Measurements from ENCODE around the gene TBXAS1. TPM values are rescaled to one million over a fixed set of nuclear protein-coding genes. Genes with fewer than 3 reads are reported as not detected.

TBXAS1 gene
- total and polyA plus RNA-seq, 2 donors (not counting 3 experiments of a cell fraction or from before 2014, with no cell fraction given), result 2.1 to 4.3 TPM

- no peaks in the 10 kb centered on the region for H3K36me3 ChIP-seq (ENCODE audit: control insufficient read depth in 2 of 2, extremely low read depth in 1 of 2, insufficient read depth in 2 of 2, low read length in 2 of 2)
- no TSS peak for BruUV-seq (replicated peaks)
- no peak for FAIRE-seq
- intact Hi-C loops (cut with micrococcal nuclease), result no loop called here
- H3K9me1 ChIP-seq (replicated peaks; ENCODE audit: control insufficient read depth, extremely low read depth, insufficient read depth, low read length), result no peaks in the 10 kb centered on the region
- no peak overlapping the region for H3K9ac ChIP-seq (replicated peaks; ENCODE audit: extremely low read depth, insufficient read depth, low read length)
- H3K79me2 ChIP-seq (ENCODE audit: control insufficient read depth, insufficient read depth, low read length), result no peaks in the 10 kb centered on the region
- H3K27me3 ChIP-seq (ENCODE audit: control insufficient read depth in 2 of 2, insufficient read depth in 2 of 2, low read length in 2 of 2), result peaks cover 2 to 6% of the 10 kb centered on the region in 2 experiments
- no peak for DNase-seq (ENCODE audit: low read depth, low spot score)
- TF ChIP-seq EZH2 (IDR thresholded peaks at IDR 0.05; ENCODE audit: borderline replicate concordance, low read depth, low read length, severe bottlenecking) (no peak), POLR2A (IDR thresholded peaks at IDR 0.05; ENCODE audit: low read depth, low read length) (no peak), MAX (IDR thresholded peaks at IDR 0.05; ENCODE audit: insufficient read depth, insufficient read length) (no peak), JUN (IDR thresholded peaks at IDR 0.05; ENCODE audit: borderline replicate concordance, insufficient read depth, insufficient read length, low read depth) (no peak), MYC (IDR thresholded peaks at IDR 0.05; ENCODE audit: low read depth, low read length) (no peak), FOS (IDR thresholded peaks at IDR 0.05; ENCODE audit: borderline replicate concordance, insufficient read depth, low read length) (no peak), GATA2 (IDR thresholded peaks at IDR 0.05; ENCODE audit: insufficient read depth, insufficient read length, low read depth, low read length) (no peak), POLR2AphosphoS5 (IDR thresholded peaks at IDR 0.05; ENCODE audit: insufficient read depth, low read depth, low read length) (no peak)
- H3K4me1 ChIP-seq (ENCODE audit: control insufficient read depth, extremely low read depth, insufficient read depth, low read length), result no peaks in the 10 kb centered on the region
- H3K27ac ChIP-seq (ENCODE audit: insufficient read depth, low read depth, low read length), result no peak overlapping the region
- H2AFZ ChIP-seq (ENCODE audit: low read depth, low read length), result no peak overlapping the region
- ChIA-PET POLR2A (no interaction called here), CTCF (interaction anchor here (1.1 to 1.4 kb wide), 2 partner anchors 16 to 61 kb away, joined by 3 to 5 read pairs; no protein-coding TSS in a partner anchor)
- H3K9me3 ChIP-seq (replicated peaks; ENCODE audit: control insufficient read depth, insufficient read depth, low read length), result no peaks in the 10 kb centered on the region
- H3K4me2 ChIP-seq (ENCODE audit: insufficient read depth, low read length), result no peak overlapping the region
- no peaks in the 10 kb centered on the region for H4K20me1 ChIP-seq (replicated peaks; ENCODE audit: control insufficient read depth, extremely low read depth, insufficient read depth, low read length)
- no peak overlapping the region for H3K4me3 ChIP-seq (replicated peaks in 1 of 3; ENCODE audit: insufficient read depth in 1 of 3, low read depth in 1 of 3, low read length in 3 of 3)
- dilution Hi-C loops (cut with MboI; ENCODE audit: extremely low pct_ligation_motif_present, low sequenced_read_pairs), result no loop called here
Observed at GRCh38 chr7:139944248-139944647, 115.2 kb downstream of the TBXAS1 start.

DNA sequence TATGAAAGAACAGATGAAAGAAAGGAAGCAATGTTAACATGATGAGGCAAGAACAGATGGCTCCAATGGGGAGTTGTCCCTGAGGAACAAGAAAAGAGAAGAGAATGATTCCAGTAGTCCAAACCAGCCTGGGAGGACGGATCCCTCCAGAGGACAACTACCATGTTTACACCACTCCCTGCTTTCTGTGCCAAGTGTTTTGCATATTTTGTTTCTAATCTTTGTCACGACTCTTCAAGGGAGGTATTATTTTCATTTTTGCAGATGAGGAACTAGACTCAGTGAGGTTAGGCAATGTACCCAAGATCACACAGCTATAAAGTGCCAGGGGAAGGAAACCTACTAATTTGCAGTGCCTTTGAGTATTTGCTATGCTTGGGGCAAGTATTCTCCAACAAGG, 117.5 kb downstream of the TBXAS1 start:
- CTCF ChIA-PET, result no interaction called here
- no peaks in the 10 kb centered on the region for H3K4me1 ChIP-seq (ENCODE audit: control insufficient read depth, extremely low read depth, insufficient read depth, low read length)
- no TSS peak for BruUV-seq (replicated peaks)
- no peak overlapping the region for H3K9ac ChIP-seq (replicated peaks; ENCODE audit: extremely low read depth, insufficient read depth, low read length)
- TF ChIP-seq MAX (IDR thresholded peaks at IDR 0.05; ENCODE audit: insufficient read depth, insufficient read length) (no peak), GATA2 (IDR thresholded peaks at IDR 0.05; ENCODE audit: insufficient read depth, insufficient read length, low read depth, low read length) (no peak), POLR2A (IDR thresholded peaks at IDR 0.05; ENCODE audit: low read depth, low read length) (no peak), JUN (IDR thresholded peaks at IDR 0.05; ENCODE audit: borderline replicate concordance, insufficient read depth, insufficient read length, low read depth) (no peak), MYC (IDR thresholded peaks at IDR 0.05; ENCODE audit: low read depth, low read length) (no peak)
- dilution Hi-C loops (cut with MboI; ENCODE audit: extremely low pct_ligation_motif_present, low sequenced_read_pairs) (no loop called here), intact Hi-C loops (cut with micrococcal nuclease) (no loop called here)
- no peaks in the 10 kb centered on the region for H4K20me1 ChIP-seq (replicated peaks; ENCODE audit: control insufficient read depth, extremely low read depth, insufficient read depth, low read length)
- POLR2A ChIA-PET, result no interaction called here
- DNase-seq (ENCODE audit: low read depth, low spot score) (no peak), FAIRE-seq (no peak)
- peaks cover 2 to 6% of the 10 kb centered on the region in 2 experiments for H3K27me3 ChIP-seq (ENCODE audit: control insufficient read depth in 2 of 2, insufficient read depth in 2 of 2, low read length in 2 of 2)
- H2AFZ ChIP-seq (ENCODE audit: low read depth, low read length), result no peak overlapping the region
- H3K79me2 ChIP-seq (ENCODE audit: control insufficient read depth, insufficient read depth, low read length), result no peaks in the 10 kb centered on the region
- H3K36me3 ChIP-seq (ENCODE audit: control insufficient read depth in 2 of 2, extremely low read depth in 1 of 2, insufficient read depth in 2 of 2, low read length in 2 of 2), result no peaks in the 10 kb centered on the region
- no peak overlapping the region for H3K4me2 ChIP-seq (ENCODE audit: insufficient read depth, low read length)
- no peaks in the 10 kb centered on the region for H3K9me1 ChIP-seq (replicated peaks; ENCODE audit: control insufficient read depth, extremely low read depth, insufficient read depth, low read length)
- no peak overlapping the region for H3K4me3 ChIP-seq (replicated peaks in 1 of 3; ENCODE audit: insufficient read depth in 1 of 3, low read depth in 1 of 3, low read length in 3 of 3)
- no peaks in the 10 kb centered on the region for H3K9me3 ChIP-seq (replicated peaks; ENCODE audit: control insufficient read depth, insufficient read depth, low read length)
- no peak overlapping the region for H3K27ac ChIP-seq (ENCODE audit: insufficient read depth, low read depth, low read length)
